SKM-1 (cell line): ENCODE results near the gene NMBR.
"Not testable (repeated sequence)": the region's sequence is repeated elsewhere in the genome, so short reads cannot be mapped to it uniquely, and the experiment has no call there.

Source experiments
- DNase-seq: peaks from one replicate; lab custom pipeline; 2025; ENCODE audit not compliant: unreplicated experiment; lab: John Stamatoyannopoulos, UW

Gene NMBR

GRCh38 chr6:142146828-142147662, at the start of gene NMBR, which contains the start of gene VTA1:
TSS of gene NMBR (minus strand) at chr6:142147122. CDS start at chr6:142088658, 58,464 bp downstream.
TSS of gene VTA1 (plus strand) at chr6:142147263. CDS start at chr6:142147288, 25 bp downstream.
- peak; percentile 90 for DNase-seq

GRCh38 chr6:142195862-142196541, 49.1 kb upstream of the NMBR start:
- no peak for DNase-seq

GRCh38 chr6:142193621-142194020, 46.7 kb upstream of the NMBR start:
- DNase-seq, result no peak

GRCh38 chr6:142192343-142192742, 45.4 kb upstream of the NMBR start:
- no peak for DNase-seq

GRCh38 chr6:142189057-142189456, 42.1 kb upstream of the NMBR start:
- DNase-seq, result no peak

- not testable (repeated sequence) for DNase-seq
Observed at GRCh38 chr6:142188341-142188740, 41.4 kb upstream of the NMBR start.

- DNase-seq, result no peak
Observed at GRCh38 chr6:142187209-142187608, 40.3 kb upstream of the NMBR start.

GRCh38 chr6:142185641-142186040, 38.7 kb upstream of the NMBR start:
- no peak for DNase-seq

GRCh38 chr6:142184307-142184706, 37.4 kb upstream of the NMBR start:
- no peak for DNase-seq

GRCh38 chr6:142183351-142183750, 36.4 kb upstream of the NMBR start:
- no peak for DNase-seq

GRCh38 chr6:142182004-142182403, 35.1 kb upstream of the NMBR start:
- no peak for DNase-seq

GRCh38 chr6:142178129-142178528, 31.2 kb upstream of the NMBR start:
- no peak for DNase-seq

GRCh38 chr6:142174703-142175102, 27.8 kb upstream of the NMBR start:
- DNase-seq, result no peak

GRCh38 chr6:142173980-142174379, 27.1 kb upstream of the NMBR start:
- DNase-seq, result no peak

- DNase-seq, result no peak
Observed at GRCh38 chr6:142172758-142173157, 25.8 kb upstream of the NMBR start.

- DNase-seq, result no peak
Observed at GRCh38 chr6:142171351-142171750, 24.4 kb upstream of the NMBR start.

GRCh38 chr6:142167486-142167885, 20.6 kb upstream of the NMBR start:
- DNase-seq, result no peak

GRCh38 chr6:142167071-142167470, 20.1 kb upstream of the NMBR start:
- DNase-seq, result no peak

GRCh38 chr6:142165227-142165626, 18.3 kb upstream of the NMBR start:
- DNase-seq, result no peak

GRCh38 chr6:142162780-142163179, 15.9 kb upstream of the NMBR start:
- DNase-seq, result no peak

- not testable (repeated sequence) for DNase-seq
Observed at GRCh38 chr6:142156758-142157068, 9.8 kb upstream of the NMBR start.
